ENCODE measurements around the gene RARG.

Gene RARG

GRCh38 chr12:53267999-53268629, 36.1 kb upstream of the RARG start, which contains the start of gene ESPL1:
Gene ESPL1 (plus strand): TSS chr12:53268299. CDS start chr12:53268767, 468 bp downstream.
- Histone ChIP-seq H3K27ac (ENCODE audit: extremely low read depth, low read depth, low read length) (peak within 1 kb of the TSS; percentile 75; the same call in 1 of the 2 replicates), H3K36me3 (ENCODE audit: control insufficient read depth in 2 of 2, insufficient read depth in 1 of 2, low read length in 2 of 2) (peaks cover 16 to 38% of the 10 kb centered on the region in 2 experiments; a peak in 2 of 3 replicates), H3K4me1 (ENCODE audit: control insufficient read depth, insufficient read depth, low read length) (peaks cover 5% of the 10 kb centered on the region; the same call in 1 of the 2 replicates), H3K4me3 (ENCODE audit: low read depth, low read length) (peak within 1 kb of the TSS; percentile 74), H3K9me3 (ENCODE audit: control insufficient read depth, insufficient read depth, low read depth, low read length) (no peaks in the 10 kb centered on the region)
- ChIA-PET POLR2A (interaction anchor here (0.9 to 3.8 kb wide), 15 partner anchors 9 to 189 kb away, joined by 3 to 22 read pairs (median 5); partner anchors contain the start of genes CSAD, ITGB7, MYG1 and PFDN5), CTCF (interaction anchor here (0.7 to 6.7 kb wide), 18 partner anchors 10 to 690 kb away, joined by 3 to 144 read pairs (median 4); partner anchors contain the start of genes AAAS, ITGB7 and ZNF740)
- TF ChIP-seq ZNF184 (tag by site-specific recombination; IDR thresholded peaks at IDR 0.05), result no peak
- peak; percentile 41; the same call in 1 of the 2 replicates for TF ChIP-seq ZBTB7A (tag by site-specific recombination; IDR thresholded peaks at IDR 0.05; ENCODE audit: low read depth)
- no peak for TF ChIP-seq ZNF174 (tag by site-specific recombination; IDR thresholded peaks at IDR 0.05)
- no peak; the same call in 1 of the 2 replicates for TF ChIP-seq BCL11B (tag by site-specific recombination; IDR thresholded peaks at IDR 0.05; ENCODE audit: low read depth)
- TF ChIP-seq ZNF530 (tag by site-specific recombination; IDR thresholded peaks at IDR 0.05; ENCODE audit: low read depth), result no peak
- no peak for TF ChIP-seq ZNF670 (tag by site-specific recombination; IDR thresholded peaks at IDR 0.05; ENCODE audit: low read depth)
- TF ChIP-seq ZNF645 (tag by site-specific recombination; IDR thresholded peaks at IDR 0.05), result no peak
- no peak for TF ChIP-seq ZNF571 (tag by site-specific recombination; IDR thresholded peaks at IDR 0.05)
- no peak for TF ChIP-seq ZNF280D (tag by site-specific recombination; IDR thresholded peaks at IDR 0.05)
- peak; percentile 18; the same call in 1 of the 2 replicates for TF ChIP-seq KLF1 (tag by site-specific recombination; IDR thresholded peaks at IDR 0.05)
- no peak for TF ChIP-seq ZNF621 (tag by site-specific recombination; IDR thresholded peaks at IDR 0.05)
- no peak for TF ChIP-seq ZNF792 (tag by site-specific recombination; IDR thresholded peaks at IDR 0.05)
- TF ChIP-seq ZNF169 (tag by site-specific recombination; IDR thresholded peaks at IDR 0.05), result no peak
- TF ChIP-seq ZBTB44 (tag by site-specific recombination; IDR thresholded peaks at IDR 0.05), result no peak
- no peak for TF ChIP-seq ZNF48 (tag by site-specific recombination; IDR thresholded peaks at IDR 0.05)
- TF ChIP-seq ZNF585B (tag by site-specific recombination; IDR thresholded peaks at IDR 0.05), result no peak
- no peak for TF ChIP-seq REPIN1 (tag by site-specific recombination; IDR thresholded peaks at IDR 0.05; ENCODE audit: low read depth)
- TF ChIP-seq SP2 (tag by site-specific recombination; IDR thresholded peaks at IDR 0.05), result peak; percentile 75
- TF ChIP-seq BCL6B (tag by site-specific recombination; IDR thresholded peaks at IDR 0.05), result no peak
- TF ChIP-seq YY2 (tag by site-specific recombination; IDR thresholded peaks at IDR 0.05), result no peak
- peak; percentile 41; the same call in 1 of the 2 replicates for TF ChIP-seq ZNF391 (tag by site-specific recombination; IDR thresholded peaks at IDR 0.05; ENCODE audit: borderline replicate concordance, low read depth)
- no peak for TF ChIP-seq ZNF354C (tag by site-specific recombination; IDR thresholded peaks at IDR 0.05; ENCODE audit: borderline replicate concordance, low read depth)
- no peak for TF ChIP-seq SALL2 (tag by site-specific recombination; IDR thresholded peaks at IDR 0.05; ENCODE audit: borderline replicate concordance)
- no peak for TF ChIP-seq ZNF548 (tag by site-specific recombination; IDR thresholded peaks at IDR 0.05)
- TF ChIP-seq ZNF629 (tag by site-specific recombination; IDR thresholded peaks at IDR 0.05), result peak; percentile 77
- no peak for TF ChIP-seq ZNF791 (tag by site-specific recombination; IDR thresholded peaks at IDR 0.05)
- TF ChIP-seq SCRT2 (tag by site-specific recombination; IDR thresholded peaks at IDR 0.05), result peak; percentile 77
- 0 out of 2 replicates have a peak, but pooled peaks have one; percentile 46 for TF ChIP-seq ZSCAN5A (tag by site-specific recombination; IDR thresholded peaks at IDR 0.05)
- TF ChIP-seq ZNF433 (tag by site-specific recombination; IDR thresholded peaks at IDR 0.05; ENCODE audit: low read depth), result no peak
- no peak for TF ChIP-seq ZFP69B (tag by site-specific recombination; IDR thresholded peaks at IDR 0.05)
- TF ChIP-seq ZNF837 (tag by site-specific recombination; IDR thresholded peaks at IDR 0.05), result no peak

Data from HEK293 (cell line).